ENCODE results near the gene OTULIN. TPM values are rescaled to one million over a fixed set of nuclear protein-coding genes. Genes with fewer than 3 reads are reported as not detected.

The OTULIN gene
- total and polyA plus RNA-seq, 2 of the 13 experiments (the other 11 are each of a cell fraction or from before 2014, with no cell fraction given): 7.0 to 34.8 TPM

DNA sequence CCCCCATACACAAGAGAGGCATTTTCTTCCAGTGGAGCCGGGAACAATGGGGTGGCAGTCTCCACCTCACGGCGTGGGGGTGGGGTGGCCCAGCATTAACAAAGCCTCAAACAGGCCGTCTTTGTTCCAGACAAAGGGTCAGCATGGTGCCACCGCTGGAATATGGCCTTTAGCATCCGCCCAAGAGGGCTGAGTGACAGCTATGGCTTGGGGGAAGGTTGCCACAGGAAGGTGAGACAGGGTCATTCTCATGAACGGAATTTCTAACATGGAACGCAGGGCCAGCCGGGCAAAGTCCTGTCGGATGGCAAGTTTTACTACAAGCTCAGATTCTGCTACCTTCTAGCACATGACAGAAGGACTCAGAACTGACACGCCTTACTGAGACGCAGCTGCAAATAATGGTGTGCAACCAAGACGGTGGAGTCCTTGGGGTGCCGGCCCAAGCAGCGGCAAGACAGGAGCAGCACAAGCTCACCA, 64.0 kb downstream of the OTULIN start (continued):
- TF ChIP-seq TIGD3 (CRISPR knock-in tag; IDR thresholded peaks at IDR 0.05; ENCODE audit: borderline replicate concordance): no peak
- TF ChIP-seq HNF4A (CRISPR knock-in tag; IDR thresholded peaks at IDR 0.05): peak; percentile 94
- no peak for TF ChIP-seq KLF15 (CRISPR knock-in tag; IDR thresholded peaks at IDR 0.05; ENCODE audit: borderline replicate concordance)
- no peak for TF ChIP-seq RFX3 (CRISPR knock-in tag; IDR thresholded peaks at IDR 0.05)
- no peak for TF ChIP-seq ZNF775 (CRISPR knock-in tag; IDR thresholded peaks at IDR 0.05; ENCODE audit: borderline replicate concordance)
- peak; percentile 38; the same call in 1 of the 2 replicates for TF ChIP-seq ELF1 (CRISPR knock-in tag; IDR thresholded peaks at IDR 0.05)
- TF ChIP-seq, protein P1, sequence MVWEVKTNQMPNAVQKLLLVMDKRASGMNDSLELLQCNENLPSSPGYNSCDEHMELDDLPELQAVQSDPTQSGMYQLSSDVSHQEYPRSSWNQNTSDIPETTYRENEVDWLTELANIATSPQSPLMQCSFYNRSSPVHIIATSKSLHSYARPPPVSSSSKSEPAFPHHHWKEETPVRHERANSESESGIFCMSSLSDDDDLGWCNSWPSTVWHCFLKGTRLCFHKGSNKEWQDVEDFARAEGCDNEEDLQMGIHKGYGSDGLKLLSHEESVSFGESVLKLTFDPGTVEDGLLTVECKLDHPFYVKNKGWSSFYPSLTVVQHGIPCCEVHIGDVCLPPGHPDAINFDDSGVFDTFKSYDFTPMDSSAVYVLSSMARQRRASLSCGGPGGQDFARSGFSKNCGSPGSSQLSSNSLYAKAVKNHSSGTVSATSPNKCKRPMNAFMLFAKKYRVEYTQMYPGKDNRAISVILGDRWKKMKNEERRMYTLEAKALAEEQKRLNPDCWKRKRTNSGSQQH (CRISPR knock-in tag; IDR thresholded peaks at IDR 0.05; ENCODE audit: low read depth): no peak
- TF ChIP-seq SUZ12 (IDR thresholded peaks at IDR 0.05; ENCODE audit: low read depth, low read length): no peak
- no peak; the same call in 1 of the 2 replicates for TF ChIP-seq ZBTB3 (CRISPR knock-in tag; IDR thresholded peaks at IDR 0.05; ENCODE audit: borderline replicate concordance, low read depth)
- TF ChIP-seq PAXIP1 (CRISPR knock-in tag; conservative IDR thresholded peaks at IDR 0.05): peak; percentile 94
- TF ChIP-seq SIN3A (IDR thresholded peaks at IDR 0.05; ENCODE audit: borderline replicate concordance, low read depth, low read length): no peak
- TF ChIP-seq NR2F6 (IDR thresholded peaks at IDR 0.05): peak; percentile 89
- TF ChIP-seq NR2F6 (CRISPR knock-in tag; IDR thresholded peaks at IDR 0.05): peak; percentile 95
- TF ChIP-seq, protein P2, sequence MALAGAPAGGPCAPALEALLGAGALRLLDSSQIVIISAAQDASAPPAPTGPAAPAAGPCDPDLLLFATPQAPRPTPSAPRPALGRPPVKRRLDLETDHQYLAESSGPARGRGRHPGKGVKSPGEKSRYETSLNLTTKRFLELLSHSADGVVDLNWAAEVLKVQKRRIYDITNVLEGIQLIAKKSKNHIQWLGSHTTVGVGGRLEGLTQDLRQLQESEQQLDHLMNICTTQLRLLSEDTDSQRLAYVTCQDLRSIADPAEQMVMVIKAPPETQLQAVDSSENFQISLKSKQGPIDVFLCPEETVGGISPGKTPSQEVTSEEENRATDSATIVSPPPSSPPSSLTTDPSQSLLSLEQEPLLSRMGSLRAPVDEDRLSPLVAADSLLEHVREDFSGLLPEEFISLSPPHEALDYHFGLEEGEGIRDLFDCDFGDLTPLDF (CRISPR knock-in tag; IDR thresholded peaks at IDR 0.05): no peak
- TF ChIP-seq KLF9 (CRISPR knock-in tag; IDR thresholded peaks at IDR 0.05; ENCODE audit: low read depth): no peak
- TF ChIP-seq, protein P3, sequence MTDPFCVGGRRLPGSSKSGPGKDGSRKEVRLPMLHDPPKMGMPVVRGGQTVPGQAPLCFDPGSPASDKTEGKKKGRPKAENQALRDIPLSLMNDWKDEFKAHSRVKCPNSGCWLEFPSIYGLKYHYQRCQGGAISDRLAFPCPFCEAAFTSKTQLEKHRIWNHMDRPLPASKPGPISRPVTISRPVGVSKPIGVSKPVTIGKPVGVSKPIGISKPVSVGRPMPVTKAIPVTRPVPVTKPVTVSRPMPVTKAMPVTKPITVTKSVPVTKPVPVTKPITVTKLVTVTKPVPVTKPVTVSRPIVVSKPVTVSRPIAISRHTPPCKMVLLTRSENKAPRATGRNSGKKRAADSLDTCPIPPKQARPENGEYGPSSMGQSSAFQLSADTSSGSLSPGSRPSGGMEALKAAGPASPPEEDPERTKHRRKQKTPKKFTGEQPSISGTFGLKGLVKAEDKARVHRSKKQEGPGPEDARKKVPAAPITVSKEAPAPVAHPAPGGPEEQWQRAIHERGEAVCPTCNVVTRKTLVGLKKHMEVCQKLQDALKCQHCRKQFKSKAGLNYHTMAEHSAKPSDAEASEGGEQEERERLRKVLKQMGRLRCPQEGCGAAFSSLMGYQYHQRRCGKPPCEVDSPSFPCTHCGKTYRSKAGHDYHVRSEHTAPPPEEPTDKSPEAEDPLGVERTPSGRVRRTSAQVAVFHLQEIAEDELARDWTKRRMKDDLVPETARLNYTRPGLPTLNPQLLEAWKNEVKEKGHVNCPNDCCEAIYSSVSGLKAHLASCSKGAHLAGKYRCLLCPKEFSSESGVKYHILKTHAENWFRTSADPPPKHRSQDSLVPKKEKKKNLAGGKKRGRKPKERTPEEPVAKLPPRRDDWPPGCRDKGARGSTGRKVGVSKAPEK (CRISPR knock-in tag; IDR thresholded peaks at IDR 0.05; ENCODE audit: borderline replicate concordance): no peak
- TF ChIP-seq MEIS2 (CRISPR knock-in tag; IDR thresholded peaks at IDR 0.05): peak; percentile 99
- TF ChIP-seq ZNF33A (CRISPR knock-in tag; IDR thresholded peaks at IDR 0.05; ENCODE audit: borderline replicate concordance): no peak
- no peak for TF ChIP-seq SRSF1 (optimal IDR thresholded peaks at IDR 0.05; ENCODE audit: low read depth, low read length)
- TF ChIP-seq ZNF788 (CRISPR knock-in tag; IDR thresholded peaks at IDR 0.05; ENCODE audit: borderline replicate concordance): peak; percentile 71; the same call in 1 of the 2 replicates
- no peak for TF ChIP-seq TCF7L2 (IDR thresholded peaks at IDR 0.05; ENCODE audit: low read depth, low read length)

Measured in HepG2 (cell line).